K562 (cell line): Measurements from ENCODE around the gene POU2AF2. TPM values are rescaled to one million over a fixed set of nuclear protein-coding genes. Genes with fewer than 3 reads are reported as not detected.

ENCODE experiments used
- ATAC-seq: fragments of 200-7000 bp; cut with Tn5 transposase; 3 replicates; pipeline ENCODE4 v1.9.1; 2020; ENCODE audit warnings: moderate library complexity
- BruUV-seq: library from RNA; stranded (reverse); fragments of 400-500 nt; replicated peaks from 2 replicates; lab custom pipeline; 2021; lab: Mats Ljungman, UMichigan
- CTCF ChIA-PET: fragments of 300-600 bp; formaldehyde crosslinking; extraction: SDS; loops from one replicate; lab custom pipeline; 2021; ENCODE audit warnings: low intra/inter-chr PET ratio; lab: Yijun Ruan, JAX
- POLR2A ChIA-PET: fragments of 300-600, 350-650 bp; sonication (Branson Sonifier 250); formaldehyde crosslinking; extraction: SDS; loops from one replicate; lab custom pipeline; 2021; ENCODE audit warnings: antibody characterized with exemption, inconsistent platforms; lab: Yijun Ruan, JAX
- DNase-seq, 4 experiments: peaks; one replicate each; pipeline versions ENCODE4 v3.0.0 to v3.0.0-alpha.2; 2011 to 2018; ENCODE audit warnings: low spot score in 3 of 4, mixed read lengths in 3 of 4; ENCODE audit errors: extremely low read depth in 1 of 4
- FAIRE-seq: peaks from 2 replicates; lab custom pipeline; 2011; peaks lifted over from hg19 to GRCh38; lab: Jason Lieb, UNC
- H2AFZ ChIP-seq: 2 replicates; pipeline ENCODE4 v1.6.0; 2011; ENCODE audit warnings: low read depth, low read length, control low read depth, inconsistent platforms
- H3K27ac ChIP-seq: fragments of 200-600 bp; 3 replicates; pipeline ENCODE4 v1.8.0; 2011; ENCODE audit warnings: low read depth, mild to moderate bottlenecking, control low read depth, inconsistent platforms, low read length, moderate library complexity, mixed read lengths; ENCODE audit errors: extremely low read depth
- H3K27me3 ChIP-seq, 2 experiments: fragments of 300-600 bp in 1 of 2; 2 replicates in 1 of 2; 3 replicates in 1 of 2; pipeline versions ENCODE4 v1.6.0 to v1.8.0; 2011; ENCODE audit warnings: inconsistent platforms in 2 of 2, low read length in 2 of 2, mild to moderate bottlenecking in 1 of 2, mixed read lengths in 1 of 2, moderate library complexity in 1 of 2; ENCODE audit not compliant: control insufficient read depth in 2 of 2, insufficient read depth in 2 of 2
- H3K36me3 ChIP-seq: fragments of 300-600 bp; 3 replicates; pipeline ENCODE4 v1.8.0; 2011; ENCODE audit warnings: mild to moderate bottlenecking, low read length, inconsistent platforms; ENCODE audit not compliant: control insufficient read depth, insufficient read depth
- H3K4me1 ChIP-seq, 2 experiments: fragments of 200-600 bp in 1 of 2; replicated peaks in 1 of 2; 2 replicates in 1 of 2; 3 replicates in 1 of 2; pipeline versions ENCODE4 v1.5.1 to v1.8.0; 2011; ENCODE audit warnings: inconsistent platforms in 2 of 2, low read length in 2 of 2, mild to moderate bottlenecking in 1 of 2, mixed read lengths in 1 of 2, moderate library complexity in 1 of 2; ENCODE audit not compliant: control insufficient read depth in 2 of 2, insufficient read depth in 2 of 2
- H3K4me2 ChIP-seq: 2 replicates; pipeline ENCODE4 v1.6.1; 2011; ENCODE audit warnings: low read length, control low read depth, inconsistent platforms, mixed read lengths; ENCODE audit not compliant: insufficient read depth
- H3K4me3 ChIP-seq: fragments of 200-600 bp; sonication (generic), shearing (Covaris generic); 2 replicates; pipeline ENCODE4 v1.5.1; 2016; ENCODE audit warnings: control low read depth, inconsistent platforms
- H3K79me2 ChIP-seq: fragments of 200-600 bp; 3 replicates; pipeline ENCODE4 v1.8.0; 2011; ENCODE audit warnings: low read length, inconsistent platforms; ENCODE audit not compliant: control insufficient read depth, insufficient read depth
- H3K9ac ChIP-seq, 2 experiments: 2 replicates each; pipeline versions ENCODE4 v1.6.0 to v1.6.1; 2011; ENCODE audit warnings: low read depth in 2 of 2, low read length in 2 of 2, control low read depth in 1 of 2, inconsistent platforms in 1 of 2, mild to moderate bottlenecking in 1 of 2, mixed read lengths in 1 of 2; ENCODE audit not compliant: insufficient read depth in 1 of 2
- H3K9me1 ChIP-seq: one replicate; pipeline ENCODE4 v1.6.0; 2011; ENCODE audit warnings: inconsistent platforms, mild to moderate bottlenecking, low read length, moderate library complexity; ENCODE audit not compliant: control insufficient read depth, insufficient read depth
- H3K9me3 ChIP-seq: replicated peaks from 2 replicates; pipeline ENCODE4 v1.5.1; 2011; ENCODE audit warnings: low read depth, low read length, inconsistent platforms; ENCODE audit not compliant: control insufficient read depth, insufficient read depth
- H4K20me1 ChIP-seq: replicated peaks from 2 replicates; pipeline ENCODE4 v1.6.1; 2011; ENCODE audit warnings: low read length, inconsistent platforms, mixed read lengths; ENCODE audit not compliant: control insufficient read depth, insufficient read depth
- BRCA1 ChIP-seq, 2 experiments: fragments of 450-650 bp in 1 of 2; sonication (generic) in 1 of 2; formaldehyde crosslinking in 1 of 2; IDR thresholded peaks; 2 replicates each; pipeline versions ENCODE4 v1.5.0 to v1.6.1; 2017 to 2020; ENCODE audit warnings: mild to moderate bottlenecking in 1 of 2, missing genetic modification reagents in 1 of 2
- CHD1 ChIP-seq: fragments of 200-600 bp; sonication (generic); IDR thresholded peaks from one replicate; pipeline ENCODE4 v1.6.1; 2012; ENCODE audit warnings: mild to moderate bottlenecking, moderate library complexity, low read length, inconsistent platforms
- CTCF ChIP-seq, 3 experiments: IDR thresholded peaks in 2 of 3; conservative IDR thresholded peaks in 1 of 3; 2 replicates each; pipeline ENCODE4 v1.5.1; 2011 to 2012; ENCODE audit warnings: low read length in 3 of 3, mild to moderate bottlenecking in 3 of 3, control low read depth in 2 of 3, improper control_type of control experiment in 1 of 3, inconsistent platforms in 1 of 3, low read depth in 1 of 3, mixed read lengths in 1 of 3, moderate library complexity in 1 of 3; ENCODE audit not compliant: insufficient read depth in 2 of 3
- HMGN3 ChIP-seq: IDR thresholded peaks from 2 replicates; pipeline ENCODE4 v1.6.1; 2011; ENCODE audit warnings: borderline replicate concordance, low read depth, mild to moderate bottlenecking, mixed read lengths, low read length; ENCODE audit not compliant: insufficient read length; ENCODE audit errors: extremely low read depth
- HNRNPLL ChIP-seq: fragments of 200-400 bp; formaldehyde crosslinking; IDR thresholded peaks from 2 replicates; pipeline ENCODE4 v1.6.1; 2017; ENCODE audit warnings: low read length, low read depth, mild to moderate bottlenecking; ENCODE audit not compliant: poor library complexity, severe bottlenecking
- IFI16 ChIP-seq: fragments of 250-450 bp; sonication (Bioruptor Pico); IDR thresholded peaks from 2 replicates; pipeline ENCODE4 v2.1.2; 2022; ENCODE audit warnings: mild to moderate bottlenecking, inconsistent platforms
- MBD2 ChIP-seq: sonication (generic); IDR thresholded peaks from 2 replicates; pipeline ENCODE4 v1.6.1; 2016; ENCODE audit warnings: low read depth, borderline replicate concordance
- MED1 ChIP-seq: sonication (generic); formaldehyde crosslinking; IDR thresholded peaks from 2 replicates; pipeline ENCODE4 v1.8.1; 2023; ENCODE audit warnings: missing genetic modification reagents, borderline replicate concordance
- NCOA1 ChIP-seq: fragments of 450-650 bp; IDR thresholded peaks from 2 replicates; pipeline ENCODE4 v1.6.1; 2016; ENCODE audit warnings: low read depth
- NFYB ChIP-seq: IDR thresholded peaks from 2 replicates; pipeline ENCODE4 v1.6.1; 2011; ENCODE audit warnings: mild to moderate bottlenecking, moderate library complexity; ENCODE audit not compliant: insufficient read length; ENCODE audit errors: extremely low read depth
- PCBP1 ChIP-seq: fragments of 200-400 bp; formaldehyde crosslinking; IDR thresholded peaks from 2 replicates; pipeline ENCODE4 v1.6.1; 2018; ENCODE audit warnings: mild to moderate bottlenecking, low read depth, low read length; ENCODE audit not compliant: poor library complexity, severe bottlenecking
- POLR2AphosphoS5 ChIP-seq: IDR thresholded peaks from 2 replicates; pipeline ENCODE4 v1.6.1; 2011; ENCODE audit warnings: mild to moderate bottlenecking, low read depth, low read length, moderate library complexity; ENCODE audit not compliant: control insufficient read depth, insufficient read depth
- RBM34 ChIP-seq: fragments of 200-400 bp; formaldehyde crosslinking; IDR thresholded peaks from 2 replicates; pipeline ENCODE4 v1.6.1; 2018; ENCODE audit warnings: low read length, borderline replicate concordance; ENCODE audit not compliant: insufficient read depth
- USF2 ChIP-seq: sonication (generic); formaldehyde crosslinking; IDR thresholded peaks from 2 replicates; pipeline ENCODE4 v1.5.0; 2020; ENCODE audit warnings: missing genetic modification reagents
- ZBTB26 ChIP-seq: fragments of 450-650 bp; formaldehyde crosslinking; IDR thresholded peaks from 2 replicates; pipeline ENCODE4 v1.4.0; 2022; ENCODE audit warnings: missing genetic modification characterization
- ZFP1 ChIP-seq: fragments of 450-650 bp; formaldehyde crosslinking; IDR thresholded peaks from 2 replicates; pipeline ENCODE4 v1.4.0; 2020; ENCODE audit warnings: mild to moderate bottlenecking, mixed read lengths
- ZNF174 ChIP-seq: fragments of 250-450 bp; sonication (Bioruptor Pico); IDR thresholded peaks from 2 replicates; pipeline ENCODE4 v1.4.0; 2020; ENCODE audit warnings: mild to moderate bottlenecking
- ZNF175 ChIP-seq: fragments of 200-800 bp; sonication (Bioruptor generic); IDR thresholded peaks from 2 replicates; pipeline ENCODE4 v1.6.1; 2016; ENCODE audit warnings: low read depth, mild to moderate bottlenecking, missing genetic modification characterization, missing compliant biosample characterization
- ZNF780A ChIP-seq: fragments of 250-450 bp; sonication (Bioruptor Pico); IDR thresholded peaks from 2 replicates; pipeline ENCODE4 v1.5.0; 2021; ENCODE audit warnings: mild to moderate bottlenecking
- WGBS: fragments of 100-300 bp; shearing (Covaris generic); methylation state at CpG from one replicate; pipeline ENCODE4 v1.1.6; 2016; ENCODE audit warnings: low coverage, mixed read lengths; ENCODE audit not compliant: insufficient coverage; ENCODE audit errors: missing lambda C conversion rate; 5-methylcytosine and 5-hydroxymethylcytosine counted together
- in situ Hi-C: fragments of 300-500 bp; cut with MboI; formaldehyde crosslinking; loops from 4 replicates; pipeline ENCODE4 v1.15.0; 2018; ENCODE audit warnings: inconsistent platforms, mixed read lengths
- intact Hi-C: fragments of 100-400 bp; cut with micrococcal nuclease; formaldehyde crosslinking; loops from 2 replicates; pipeline ENCODE4 v1.14.2; 2022
- polyA plus RNA-seq, 8 experiments: library from polyadenylated mRNA; depleted of rRNA in 4 of 8; stranded (reverse) in 5 of 8; unstranded in 3 of 8; fragments of >200 nt; fragmentation: Nextera tagmentation in 2 of 8; fragmentation: Illumina TruSeq in 1 of 8; extraction: Ambion mirVana in 2 of 8; extraction: Trizol in 1 of 8; gene quantifications; 2 replicates each; pipeline versions ENCODE4 v1.2.1 to v1.2.3, GENCODE V29; 2011 to 2014; ENCODE audit warnings: inconsistent platforms in 1 of 8, missing spikeins in 1 of 8
- total RNA-seq, 7 experiments: library from RNA; depleted of rRNA in 6 of 7; stranded (reverse); fragments of >200 nt in 6 of 7; fragmentation: Illumina TruSeq in 2 of 7; extraction: Trizol in 2 of 7; gene quantifications; 2 replicates each; pipeline versions ENCODE4 v1.2.1 to v1.2.3, GENCODE V29; 2011 to 2021; ENCODE audit warnings: low replicate concordance in 1 of 7

POU2AF2 gene
- total and polyA plus RNA-seq, 9 of the 15 experiments (the other 6 are each of a cell fraction or from before 2014, with no cell fraction given) = not detected

- TF ChIP-seq RBM34 = no peak
- no peak for TF ChIP-seq HMGN3
- TF ChIP-seq HNRNPLL = no peak
- no peak for TF ChIP-seq USF2 (CRISPR knock-in tag)
Observed at GRCh38 chr11:111305876-111306275, 60.4 kb downstream of the POU2AF2 start (continued).

- H4K20me1 ChIP-seq = no peaks in the 10 kb centered on the region
- in situ Hi-C loops (no loop called here), intact Hi-C loops (no loop called here)
- DNase-seq (no peak), FAIRE-seq (no peak), ATAC-seq (no peak)
- H3K27me3 ChIP-seq = peaks cover 0 to 8% of the 10 kb centered on the region in 2 experiments; a peak in 2 of 5 replicates
- CTCF ChIA-PET = no interaction called here
- H3K36me3 ChIP-seq = no peaks in the 10 kb centered on the region
- no TSS peak for BruUV-seq
- WGBS = 2% methylated on average over 5 of the region's 5 CpGs
- no peaks in the 10 kb centered on the region for H3K9me3 ChIP-seq
- no peak overlapping the region for H3K4me3 ChIP-seq
- no peak overlapping the region for H3K4me2 ChIP-seq
- no peak overlapping the region for H3K27ac ChIP-seq
- no peak overlapping the region for H2AFZ ChIP-seq
- no peaks in the 10 kb centered on the region for H3K9me1 ChIP-seq
- no peak overlapping the region for H3K9ac ChIP-seq
- POLR2A ChIA-PET = no interaction called here
- H3K4me1 ChIP-seq = no peaks in the 10 kb centered on the region
- H3K79me2 ChIP-seq = no peaks in the 10 kb centered on the region
- TF ChIP-seq IFI16 (CRISPR knock-in tag) = no peak
- no peak for TF ChIP-seq ZNF780A (CRISPR knock-in tag)
- no peak for TF ChIP-seq BRCA1 (IDR thresholded peaks at IDR 0.05)
- no peak for TF ChIP-seq BRCA1 (CRISPR knock-in tag; IDR thresholded peaks at IDR 0.05)
- no peak for TF ChIP-seq ZNF175 (CRISPR knock-in tag)
- TF ChIP-seq ZFP1 (CRISPR knock-in tag) = no peak
- no peak for TF ChIP-seq NCOA1
- no peak for TF ChIP-seq MED1 (CRISPR knock-in tag)
- TF ChIP-seq ZBTB26 = no peak
- TF ChIP-seq PCBP1 = no peak
- no peak for TF ChIP-seq POLR2AphosphoS5
- no peak for TF ChIP-seq CHD1
- no peak for TF ChIP-seq ZNF174 (CRISPR knock-in tag)
- no peak for TF ChIP-seq NFYB
- no peak for TF ChIP-seq MBD2
- no peak for TF ChIP-seq CTCF (IDR thresholded peaks at IDR 0.05 in 2 of 3, conservative IDR thresholded peaks at IDR 0.05 in 1 of 3; ENCODE audit: insufficient read depth in 2 of 3, low read depth in 1 of 3, low read length in 3 of 3)
Observed at GRCh38 chr11:111306321-111306720, 60.8 kb downstream of the POU2AF2 start.
